ENCODE results near the gene FRMD4B. TPM values are rescaled to one million over a fixed set of nuclear protein-coding genes. Genes with fewer than 3 reads are reported as not detected.

Gene FRMD4B
- total RNA-seq, 1 donor from 2014 or later: 7.5 TPM

DNA sequence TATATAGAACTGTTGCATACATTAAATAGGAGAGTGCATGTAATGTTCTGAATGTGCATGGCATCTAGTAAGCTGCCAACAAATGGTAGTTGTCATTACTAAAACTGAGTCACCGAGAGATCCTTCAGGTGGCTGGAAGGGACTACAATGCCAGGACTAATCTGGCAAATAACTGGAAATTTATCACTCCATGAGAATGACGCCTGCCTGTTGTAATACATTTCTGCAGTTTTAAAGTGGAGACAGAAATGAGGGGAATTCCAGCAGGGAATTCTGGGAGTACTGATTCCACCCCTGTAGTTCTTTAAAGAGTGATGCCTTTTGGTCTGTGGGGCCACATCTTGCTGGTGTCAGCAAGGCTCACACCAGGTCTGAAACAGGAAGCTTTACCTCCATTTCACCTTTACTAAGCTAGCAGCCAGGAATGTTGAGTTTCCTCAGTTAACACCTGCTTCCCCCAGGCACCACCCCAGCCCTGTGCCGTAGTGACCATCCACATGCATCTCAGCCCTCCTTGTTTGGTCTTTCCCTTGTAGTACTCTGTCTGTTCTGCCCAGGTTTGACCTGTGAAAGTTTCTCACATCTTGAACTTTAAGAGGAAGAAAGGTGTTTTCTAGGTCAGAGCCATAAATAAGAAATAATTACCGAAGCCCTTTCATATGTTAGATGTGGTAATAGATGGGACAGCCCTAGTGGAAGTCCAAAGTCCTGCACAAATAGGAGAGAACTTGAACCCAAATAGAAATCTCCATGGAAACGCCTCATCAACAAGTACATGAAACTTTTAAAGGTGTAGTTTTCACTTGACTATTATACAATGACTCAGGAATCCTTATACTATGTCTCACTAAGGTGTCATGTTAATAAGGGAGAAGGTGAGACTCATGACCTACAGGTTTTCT, 206.8 kb downstream of the FRMD4B start:
- no peak for DNase-seq (ENCODE audit: low read depth)

DNA sequence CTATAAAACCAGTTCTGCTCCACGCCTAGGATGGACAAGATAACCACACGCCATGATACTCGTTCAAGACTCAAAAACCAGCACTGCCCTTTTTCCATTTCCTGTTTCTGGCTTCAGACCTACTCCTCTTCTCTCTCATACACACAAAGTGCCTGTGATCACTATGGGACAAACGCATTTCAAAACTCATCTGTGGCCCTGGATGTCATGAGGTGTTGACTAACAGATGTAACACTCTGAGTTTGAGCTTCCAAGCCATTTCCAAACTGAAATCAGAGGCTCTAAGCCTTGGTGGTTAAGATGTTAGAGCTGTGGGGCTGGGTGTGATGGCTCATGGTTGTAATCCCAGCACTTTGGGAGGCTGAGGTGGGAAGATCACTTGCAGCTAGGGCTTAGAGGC, 207.8 kb downstream of the FRMD4B start:
- no peak for DNase-seq (ENCODE audit: low read depth)

GRCh38 chr3:69174871-69175737, 210.8 kb downstream of the FRMD4B start:
- peak; percentile 26 for DNase-seq (ENCODE audit: low read depth)

DNA sequence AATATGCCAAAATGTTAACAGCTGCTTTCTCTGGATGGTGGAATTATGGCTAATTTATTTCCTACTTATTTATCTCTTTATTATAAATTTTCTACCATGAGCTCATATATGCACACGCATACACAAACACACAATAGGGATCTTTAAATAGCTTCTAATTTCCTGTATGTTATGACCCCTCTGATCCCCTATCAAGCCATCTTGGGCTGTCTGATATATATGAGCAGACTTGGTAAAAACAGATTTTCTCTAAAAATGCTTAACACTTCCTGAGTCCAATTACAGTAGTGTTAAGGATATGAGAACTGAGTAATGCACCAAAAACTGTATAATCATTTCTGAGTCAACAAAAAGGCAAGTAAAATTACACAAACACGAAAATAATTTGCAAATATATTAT, 211.4 kb downstream of the FRMD4B start:
- no peak for DNase-seq (ENCODE audit: low read depth)

GRCh38 chr3:69172058-69172457, 213.8 kb downstream of the FRMD4B start:
- no peak for DNase-seq (ENCODE audit: low read depth)

- no peak for DNase-seq (ENCODE audit: low read depth)
These were observed 219.4 kb downstream of the FRMD4B start for GRCh38 chr3:69166446-69166845.

DNA sequence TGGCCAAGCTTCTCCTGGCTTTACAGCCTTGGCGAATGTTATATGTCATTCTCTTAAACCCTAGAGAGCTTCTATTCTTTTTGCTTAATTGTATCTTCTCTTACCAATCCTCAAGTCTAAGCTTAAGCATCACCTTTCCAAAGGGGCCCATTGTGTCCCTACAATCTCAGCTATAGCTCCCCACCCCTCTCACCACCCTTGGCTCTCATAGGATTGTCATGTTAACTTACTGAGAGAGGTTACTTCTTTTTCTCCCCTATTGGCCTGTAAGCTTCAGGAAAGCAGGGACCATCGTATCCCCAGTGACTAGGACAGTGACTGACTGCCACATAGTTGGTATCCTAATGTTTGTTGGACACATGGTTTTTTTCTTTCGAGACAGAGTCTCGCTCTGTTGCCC, 220.1 kb downstream of the FRMD4B start:
- no peak for DNase-seq (ENCODE audit: low read depth)

GRCh38 chr3:69164296-69164695, 221.6 kb downstream of the FRMD4B start:
- DNase-seq (ENCODE audit: low read depth): no peak

- no peak for DNase-seq (ENCODE audit: low read depth)
These were observed 223.4 kb downstream of the FRMD4B start for GRCh38 chr3:69162308-69162980.

DNA sequence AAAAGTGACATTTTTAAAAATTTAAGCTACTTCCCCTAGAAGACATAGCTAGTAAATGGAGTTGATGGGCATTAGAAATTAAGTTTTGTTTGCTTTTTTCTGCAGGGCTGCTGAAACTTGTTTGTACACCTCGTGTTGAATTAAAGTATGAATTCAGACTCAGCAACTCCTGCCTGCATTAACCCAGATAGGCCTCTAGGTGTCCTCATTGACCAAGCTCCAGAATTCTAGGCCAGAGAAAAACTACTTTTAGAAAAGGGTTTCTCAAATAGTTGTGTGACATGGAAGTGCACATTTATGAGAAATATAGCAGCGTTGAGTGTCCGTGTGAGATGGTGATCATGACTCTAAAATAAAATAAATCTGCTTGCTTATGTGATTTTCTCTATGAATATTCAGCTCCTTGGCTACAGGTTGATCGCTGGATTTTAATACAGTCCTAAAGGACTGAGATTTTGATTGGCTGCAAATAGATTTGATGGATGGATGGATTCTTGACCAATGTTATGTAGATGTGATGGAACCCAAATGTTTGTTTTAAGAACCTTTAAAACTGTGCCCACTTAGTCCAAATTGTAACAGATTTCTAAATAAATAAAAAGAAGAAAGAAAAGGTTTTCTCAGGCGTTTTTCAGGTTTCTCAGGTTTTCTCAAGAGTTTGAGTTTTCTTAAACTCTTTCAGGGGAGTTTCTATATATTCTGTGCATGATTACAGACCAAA, 224.1 kb downstream of the FRMD4B start:
- DNase-seq (ENCODE audit: low read depth): peak; percentile 67

DNA sequence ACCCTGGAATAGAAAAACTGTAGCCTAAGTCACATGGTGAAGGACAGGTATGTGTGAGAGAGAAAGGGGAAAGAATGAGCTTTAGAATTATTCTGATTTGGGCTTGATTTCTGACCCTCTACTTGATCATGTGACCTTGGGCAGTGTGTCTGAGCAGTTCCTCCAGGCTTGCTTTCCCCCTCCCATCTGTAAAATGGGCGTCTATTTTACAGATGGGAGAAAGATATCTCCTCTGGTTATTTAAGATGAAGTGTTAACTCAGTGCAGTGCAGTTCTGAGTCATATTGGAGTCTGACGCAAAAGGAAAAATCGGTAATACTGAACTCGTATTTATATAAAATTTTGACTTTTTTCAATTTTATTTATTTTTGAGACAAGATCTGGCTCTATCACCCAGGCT, 225.4 kb downstream of the FRMD4B start:
- DNase-seq (ENCODE audit: low read depth): no peak

GRCh38 chr3:69160107-69160506, 225.8 kb downstream of the FRMD4B start:
- DNase-seq (ENCODE audit: low read depth): no peak

GRCh38 chr3:69149586-69149985, 236.3 kb downstream of the FRMD4B start:
- peak; percentile 58 for DNase-seq (ENCODE audit: low read depth)

GRCh38 chr3:69145688-69146087, 240.2 kb downstream of the FRMD4B start:
- no peak for DNase-seq (ENCODE audit: low read depth)

- no peak for DNase-seq (ENCODE audit: low read depth)
These were observed 241.2 kb downstream of the FRMD4B start for GRCh38 chr3:69144631-69145245.

DNA sequence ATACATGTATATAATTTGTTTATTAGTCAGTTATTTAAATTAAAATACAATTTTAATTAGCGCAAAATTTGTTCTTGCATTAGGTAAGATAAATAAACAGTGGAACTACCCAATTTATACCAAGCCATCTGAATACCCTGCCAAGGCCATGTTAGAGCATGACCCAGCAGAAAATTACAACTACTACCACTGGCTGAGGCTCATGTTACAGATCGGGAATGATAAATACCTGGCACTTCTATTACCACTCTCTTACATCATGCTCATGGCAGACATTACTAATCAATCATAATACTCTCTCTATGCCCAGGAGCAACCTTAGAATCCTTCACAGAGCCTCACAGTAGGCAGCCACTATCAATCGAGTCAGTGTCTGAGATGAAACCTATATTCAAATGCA, 242.3 kb downstream of the FRMD4B start:
- DNase-seq (ENCODE audit: low read depth): peak; percentile 41

GRCh38 chr3:69142797-69143454, 243.0 kb downstream of the FRMD4B start:
- DNase-seq (ENCODE audit: low read depth): no peak

- peak; percentile 33 for DNase-seq (ENCODE audit: low read depth)
These were observed 243.8 kb downstream of the FRMD4B start for GRCh38 chr3:69142090-69142489.

- DNase-seq (ENCODE audit: low read depth): no peak
These were observed 244.6 kb downstream of the FRMD4B start for GRCh38 chr3:69141313-69141712.

DNA sequence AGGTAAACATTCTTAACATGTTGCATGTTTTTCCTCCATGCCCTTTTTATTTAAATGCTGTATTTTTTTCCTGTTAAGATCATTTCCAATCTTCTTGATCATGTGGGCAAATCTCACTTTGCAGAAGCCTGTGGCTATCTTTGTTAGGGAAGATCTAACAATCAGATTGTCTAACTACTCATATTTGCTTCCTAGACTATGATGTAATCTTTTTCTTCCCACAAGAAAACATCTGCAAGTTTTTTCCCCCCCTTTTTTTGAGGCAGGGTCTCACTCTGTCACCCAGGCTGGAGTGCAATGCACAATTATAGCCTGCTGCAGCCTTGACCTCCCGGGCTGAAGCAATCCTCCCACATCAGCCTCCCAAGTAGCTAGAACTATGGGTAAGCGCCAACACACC, 248.5 kb downstream of the FRMD4B start:
- DNase-seq (ENCODE audit: low read depth): no peak
